Upper lobe of left lung (tissue), 6 donors: ENCODE results near the gene HNRNPM. TPM values are rescaled to one million over a fixed set of nuclear protein-coding genes. Genes with fewer than 3 reads are reported as not detected.

Experiments
- ATAC-seq, 2 donors: fragments of 200-7000 bp; cut with Tn5 transposase; one replicate each; pipeline ENCODE4 v1.9.1; 2022; ENCODE audit warnings: mild to moderate bottlenecking in 2 of 2, moderate library complexity in 2 of 2; ENCODE audit not compliant: low FRiP score in 2 of 2
- DNase-seq, 2 donors: peaks; one replicate each; pipeline ENCODE4 v3.0.0-alpha.2; 2019 to 2020
- H3K27ac ChIP-seq, 4 donors: fragments of 200-600 bp; sonication (generic); one replicate each; pipeline ENCODE4 v1.5.1; 2016 to 2019
- H3K27me3 ChIP-seq, 4 donors: fragments of 200-600 bp; sonication (generic); one replicate each; pipeline ENCODE4 v1.5.1; 2017 to 2019
- H3K36me3 ChIP-seq, 4 donors: fragments of 200-600 bp; sonication (generic); one replicate each; pipeline ENCODE4 v1.5.1; 2016 to 2019
- H3K4me1 ChIP-seq, 4 donors: fragments of 200-600 bp; sonication (generic); one replicate each; pipeline ENCODE4 v1.5.1; 2018 to 2019
- H3K4me3 ChIP-seq, 4 donors: fragments of 200-600 bp; sonication (generic); one replicate each; pipeline ENCODE4 v1.5.1; 2017 to 2019; ENCODE audit warnings: mild to moderate bottlenecking in 2 of 4, moderate library complexity in 1 of 4
- H3K9me3 ChIP-seq, 4 donors: fragments of 200-600 bp; sonication (generic); one replicate each; pipeline ENCODE4 v1.5.1; 2018 to 2019
- EP300 ChIP-seq, 4 donors: sonication (generic); formaldehyde crosslinking; IDR thresholded peaks; one replicate each; pipeline ENCODE4 v1.5.1; 2017; ENCODE audit warnings: antibody characterized with exemption in 4 of 4, control low read depth in 2 of 4
- POLR2A ChIP-seq, 4 donors: fragments of 450-650 bp; IDR thresholded peaks; one replicate each; pipeline ENCODE4 v1.5.1; 2016 to 2017; ENCODE audit warnings: antibody characterized with exemption in 4 of 4, mild to moderate bottlenecking in 2 of 4
- POLR2AphosphoS5 ChIP-seq, 2 donors: sonication (generic); formaldehyde crosslinking; IDR thresholded peaks; one replicate each; pipeline ENCODE4 v1.5.1; 2017; ENCODE audit warnings: antibody characterized with exemption in 2 of 2
- WGBS, 2 donors: methylation state at CpG; one replicate each; pipeline ENCODE4 v1.1.5; 2017 to 2018; 5-methylcytosine and 5-hydroxymethylcytosine counted together
- total RNA-seq, 6 donors: library from RNA; depleted of rRNA in 4 of 6; stranded (reverse); fragments of >200 nt in 4 of 6; gene quantifications; one replicate each; pipeline versions ENCODE4 v1.1.0 to v1.2.1, GENCODE V29; 2016 to 2021
- TF ChIP-seq, protein P1 (sequence below), 6 experiments: fragments of 450-650 bp in 4 of 6; fragments of 200-600 bp in 2 of 6; sonication (generic) in 2 of 6; IDR thresholded peaks; one replicate each; pipeline ENCODE4 v1.5.1; 2016 to 2019; ENCODE audit warnings: antibody characterized with exemption in 6 of 6
- donor health status: DM: no; HTN: no; CAD: no; lungs with moderate emphysema.
- donor health status: DM: no; HTN: yes; CAD: no; lungs with severe emphysema.

HNRNPM gene
- total RNA-seq, 6 donors from 2014 or later, result 95.2 to 188 (median 149) TPM

DNA sequence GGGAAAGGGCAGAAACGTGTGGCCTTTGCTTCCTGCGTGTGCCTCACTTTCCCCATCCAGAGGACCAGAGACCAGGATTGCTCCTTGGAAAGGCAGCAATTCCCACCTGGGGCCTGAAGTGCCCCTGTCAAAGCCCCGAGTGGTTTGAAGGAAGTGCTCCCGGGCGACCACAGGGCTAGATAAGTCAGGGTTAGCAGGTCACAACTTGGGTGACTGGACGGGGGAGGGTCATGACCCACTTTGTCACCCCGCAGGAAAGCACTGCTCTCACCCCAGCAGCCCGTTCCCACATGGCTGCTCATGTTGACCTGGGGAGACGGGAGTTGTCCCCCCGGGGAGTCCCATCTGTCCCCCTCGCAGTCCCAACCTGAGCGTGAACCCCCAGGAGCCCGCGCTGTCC, 57.2 kb downstream of the HNRNPM start:
- 55 to 81% methylated on average over 3 to 13 of the region's 14 CpGs for WGBS, 2 donors
- no peaks in the 10 kb centered on the region for H3K36me3 ChIP-seq
- H3K9me3 ChIP-seq, result no peaks in the 10 kb centered on the region
- TF ChIP-seq POLR2AphosphoS5 (IDR thresholded peaks at IDR 0.05) (no peak), EP300 (IDR thresholded peaks at IDR 0.05) (no peak), POLR2A (IDR thresholded peaks at IDR 0.05) (no peak)
- TF ChIP-seq, protein P1, sequence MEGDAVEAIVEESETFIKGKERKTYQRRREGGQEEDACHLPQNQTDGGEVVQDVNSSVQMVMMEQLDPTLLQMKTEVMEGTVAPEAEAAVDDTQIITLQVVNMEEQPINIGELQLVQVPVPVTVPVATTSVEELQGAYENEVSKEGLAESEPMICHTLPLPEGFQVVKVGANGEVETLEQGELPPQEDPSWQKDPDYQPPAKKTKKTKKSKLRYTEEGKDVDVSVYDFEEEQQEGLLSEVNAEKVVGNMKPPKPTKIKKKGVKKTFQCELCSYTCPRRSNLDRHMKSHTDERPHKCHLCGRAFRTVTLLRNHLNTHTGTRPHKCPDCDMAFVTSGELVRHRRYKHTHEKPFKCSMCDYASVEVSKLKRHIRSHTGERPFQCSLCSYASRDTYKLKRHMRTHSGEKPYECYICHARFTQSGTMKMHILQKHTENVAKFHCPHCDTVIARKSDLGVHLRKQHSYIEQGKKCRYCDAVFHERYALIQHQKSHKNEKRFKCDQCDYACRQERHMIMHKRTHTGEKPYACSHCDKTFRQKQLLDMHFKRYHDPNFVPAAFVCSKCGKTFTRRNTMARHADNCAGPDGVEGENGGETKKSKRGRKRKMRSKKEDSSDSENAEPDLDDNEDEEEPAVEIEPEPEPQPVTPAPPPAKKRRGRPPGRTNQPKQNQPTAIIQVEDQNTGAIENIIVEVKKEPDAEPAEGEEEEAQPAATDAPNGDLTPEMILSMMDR (IDR thresholded peaks at IDR 0.05), result no peak
- peaks cover 11 to 42% (median 18%) of the 10 kb centered on the region in 4 donors for H3K4me1 ChIP-seq
- ATAC-seq (no peak), DNase-seq (peak in 1 of 2 donors; percentile 64)
- H3K27ac ChIP-seq, result peak overlapping the region; percentile 57 to 83 (median 67)
- H3K27me3 ChIP-seq, result no peaks in the 10 kb centered on the region
- H3K4me3 ChIP-seq, result peak overlapping the region in 2 of 4 donors; percentile 13 to 41

DNA sequence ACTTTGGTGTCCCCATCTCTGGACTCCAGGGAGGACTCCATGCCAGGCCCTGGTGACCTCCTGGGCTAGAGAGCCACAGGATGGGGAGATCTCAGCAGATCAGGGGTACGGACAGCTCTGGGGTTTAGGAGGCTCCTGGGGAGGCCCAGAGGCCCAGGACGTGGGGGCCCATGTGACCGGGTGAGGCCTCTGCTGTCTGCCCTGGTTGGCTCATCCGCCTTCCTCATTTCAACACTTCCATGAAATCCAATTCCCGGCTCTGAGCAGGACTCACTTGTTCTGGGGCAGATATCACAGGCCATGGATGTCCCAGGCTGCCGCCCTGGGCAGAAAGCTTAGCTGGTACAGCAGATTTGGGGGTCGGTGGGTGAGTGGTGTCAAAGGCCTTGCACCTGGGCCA, 58.7 kb downstream of the HNRNPM start:
- Histone ChIP-seq H3K27ac (peak overlapping the region in 2 of 4 donors; percentile 54 to 83), H3K4me1 (peaks cover 11 to 39% (median 18%) of the 10 kb centered on the region in 4 donors), H3K9me3 (no peaks in the 10 kb centered on the region), H3K27me3 (no peaks in the 10 kb centered on the region), H3K4me3 (no peak overlapping the region), H3K36me3 (no peaks in the 10 kb centered on the region)
- WGBS, 2 donors, result 80 to 88% methylated on average over 3 to 7 of the region's 7 CpGs
- DNase-seq (peak in 1 of 2 donors; percentile 71), ATAC-seq (peak in 1 of 2 donors; percentile 28)
- TF ChIP-seq, protein P1 (IDR thresholded peaks at IDR 0.05), result no peak

GRCh38 chr19:8504171-8504570, 59.4 kb downstream of the HNRNPM start:
- WGBS, 2 donors, result 69 to 74% methylated on average over 7 of the region's 7 CpGs
- TF ChIP-seq, protein P1 (IDR thresholded peaks at IDR 0.05), result no peak
- TF ChIP-seq POLR2A (IDR thresholded peaks at IDR 0.05), result no peak
- TF ChIP-seq POLR2AphosphoS5 (IDR thresholded peaks at IDR 0.05), result no peak
- no peak for TF ChIP-seq EP300 (IDR thresholded peaks at IDR 0.05)
- peaks cover 11 to 33% (median 18%) of the 10 kb centered on the region in 4 donors for H3K4me1 ChIP-seq
- no peak for ATAC-seq
- no peaks in the 10 kb centered on the region for H3K36me3 ChIP-seq
- no peak overlapping the region for H3K4me3 ChIP-seq
- no peaks in the 10 kb centered on the region for H3K9me3 ChIP-seq
- DNase-seq, result peak in 1 of 2 donors; percentile 44
- no peaks in the 10 kb centered on the region for H3K27me3 ChIP-seq
- peak overlapping the region in 1 of 4 donors; percentile 83 for H3K27ac ChIP-seq

GRCh38 chr19:8504919-8505318, 60.1 kb downstream of the HNRNPM start:
- TF ChIP-seq POLR2AphosphoS5 (IDR thresholded peaks at IDR 0.05) (no peak), POLR2A (IDR thresholded peaks at IDR 0.05) (no peak), EP300 (IDR thresholded peaks at IDR 0.05) (no peak)
- TF ChIP-seq, protein P1 (IDR thresholded peaks at IDR 0.05), result no peak
- H3K27me3 ChIP-seq, result no peaks in the 10 kb centered on the region
- H3K4me1 ChIP-seq, result peaks cover 11 to 29% (median 18%) of the 10 kb centered on the region in 4 donors
- no peaks in the 10 kb centered on the region for H3K9me3 ChIP-seq
- no peak overlapping the region for H3K4me3 ChIP-seq
- DNase-seq (no peak), ATAC-seq (no peak)
- H3K27ac ChIP-seq, result peak overlapping the region in 1 of 4 donors; percentile 83
- no peaks in the 10 kb centered on the region for H3K36me3 ChIP-seq
- 62 to 78% methylated on average over 6 of the region's 6 CpGs for WGBS, 2 donors
